Measurements from ENCODE around the gene VWA8. TPM values are rescaled to one million over a fixed set of nuclear protein-coding genes. Genes with fewer than 3 reads are reported as not detected.

The VWA8 gene
- total and polyA plus RNA-seq, 4 donors: 7.1 to 50.3 (median 12.4) TPM

- no peaks in the 10 kb centered on the region for H3K4me1 ChIP-seq (ENCODE audit: control insufficient read depth in 4 of 4, insufficient read depth in 4 of 4, low read length in 3 of 4)
- no peak overlapping the region for H3K27ac ChIP-seq (ENCODE audit: low read depth in 1 of 2, low read length in 2 of 2)
- TF ChIP-seq, protein P1, sequence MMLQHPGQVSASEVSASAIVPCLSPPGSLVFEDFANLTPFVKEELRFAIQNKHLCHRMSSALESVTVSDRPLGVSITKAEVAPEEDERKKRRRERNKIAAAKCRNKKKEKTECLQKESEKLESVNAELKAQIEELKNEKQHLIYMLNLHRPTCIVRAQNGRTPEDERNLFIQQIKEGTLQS (IDR thresholded peaks at IDR 0.05): no peak
- 78% methylated on average over 1 of the region's 1 CpG for WGBS
- DNase-seq (ENCODE audit: low spot score): no peak
- H3K9ac ChIP-seq (ENCODE audit: low read depth in 1 of 2, low read length in 2 of 2): no peak overlapping the region
- H3K9me3 ChIP-seq (ENCODE audit: control insufficient read depth in 4 of 4, low read length in 3 of 4): no peaks in the 10 kb centered on the region
- no peak overlapping the region for H3K4me3 ChIP-seq (ENCODE audit: low read depth in 1 of 3, low read length in 3 of 3)
- peaks cover 0 to 7% (median 2%) of the 10 kb centered on the region in 4 donors for H3K36me3 ChIP-seq (ENCODE audit: control insufficient read depth in 4 of 4, insufficient read depth in 3 of 4, low read depth in 1 of 4, low read length in 3 of 4)
- no peaks in the 10 kb centered on the region for H3K27me3 ChIP-seq (ENCODE audit: control insufficient read depth in 4 of 4, insufficient read depth in 4 of 4, low read length in 3 of 4)
These were observed 194.5 kb downstream of the VWA8 start for GRCh38 chr13:41766439-41766838.

DNA sequence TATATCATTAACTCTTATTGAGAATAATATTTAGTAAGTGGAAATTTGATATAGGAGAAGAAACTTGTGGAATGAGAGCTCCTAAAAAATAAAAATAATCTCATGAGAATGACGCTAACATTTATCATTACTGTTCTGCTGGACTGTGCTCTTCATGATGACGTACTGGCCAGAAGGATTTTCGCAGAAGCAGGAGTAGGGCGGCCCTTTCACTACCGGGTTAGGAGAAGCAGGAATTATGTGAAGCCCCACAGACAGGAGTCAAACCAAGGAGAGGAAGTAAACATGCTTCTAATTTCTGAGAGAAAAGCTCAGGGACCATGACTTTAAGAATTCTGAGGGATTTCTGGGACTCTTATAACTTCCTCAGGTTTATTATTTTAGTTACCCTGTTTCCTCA, 195.1 kb downstream of the VWA8 start:
- TF ChIP-seq, protein P1 (IDR thresholded peaks at IDR 0.05): no peak
- TF ChIP-seq SP1 (IDR thresholded peaks at IDR 0.05) (no peak), FOXA2 (IDR thresholded peaks at IDR 0.05) (no peak), REST (IDR thresholded peaks at IDR 0.05) (no peak), GABPA (IDR thresholded peaks at IDR 0.05 in 1 of 2, conservative IDR thresholded peaks at IDR 0.05 in 1 of 2) (no peak), HNF4G (IDR thresholded peaks at IDR 0.05) (no peak)
- TF ChIP-seq, protein P2, sequence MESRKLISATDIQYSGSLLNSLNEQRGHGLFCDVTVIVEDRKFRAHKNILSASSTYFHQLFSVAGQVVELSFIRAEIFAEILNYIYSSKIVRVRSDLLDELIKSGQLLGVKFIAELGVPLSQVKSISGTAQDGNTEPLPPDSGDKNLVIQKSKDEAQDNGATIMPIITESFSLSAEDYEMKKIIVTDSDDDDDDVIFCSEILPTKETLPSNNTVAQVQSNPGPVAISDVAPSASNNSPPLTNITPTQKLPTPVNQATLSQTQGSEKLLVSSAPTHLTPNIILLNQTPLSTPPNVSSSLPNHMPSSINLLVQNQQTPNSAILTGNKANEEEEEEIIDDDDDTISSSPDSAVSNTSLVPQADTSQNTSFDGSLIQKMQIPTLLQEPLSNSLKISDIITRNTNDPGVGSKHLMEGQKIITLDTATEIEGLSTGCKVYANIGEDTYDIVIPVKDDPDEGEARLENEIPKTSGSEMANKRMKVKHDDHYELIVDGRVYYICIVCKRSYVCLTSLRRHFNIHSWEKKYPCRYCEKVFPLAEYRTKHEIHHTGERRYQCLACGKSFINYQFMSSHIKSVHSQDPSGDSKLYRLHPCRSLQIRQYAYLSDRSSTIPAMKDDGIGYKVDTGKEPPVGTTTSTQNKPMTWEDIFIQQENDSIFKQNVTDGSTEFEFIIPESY (IDR thresholded peaks at IDR 0.05): no peak
- H3K27ac ChIP-seq (ENCODE audit: low read depth in 1 of 2, low read length in 2 of 2): no peak overlapping the region
- DNase-seq (ENCODE audit: low spot score): no peak

DNA sequence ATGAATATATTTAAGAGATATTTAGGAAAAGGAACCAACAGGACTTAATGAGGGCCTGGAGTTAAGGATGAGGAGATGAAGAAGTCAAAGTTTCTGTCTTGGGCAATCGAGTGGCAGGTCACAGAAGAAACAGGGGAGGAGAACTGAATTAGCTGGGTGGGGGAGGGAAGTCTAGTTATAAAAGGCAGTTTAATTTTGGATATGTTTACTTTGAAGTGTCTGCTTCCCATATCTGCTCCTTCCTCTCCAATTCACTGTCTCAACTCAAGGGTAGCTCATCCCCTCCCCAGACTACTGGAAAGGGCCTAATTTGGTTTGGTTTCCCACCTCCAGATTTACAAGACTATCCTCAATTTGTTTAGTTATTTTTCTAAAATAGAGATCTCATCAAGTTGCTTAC, 195.9 kb downstream of the VWA8 start:
- 85% methylated on average over 1 of the region's 1 CpG for WGBS

More for the DNA sequence above, 195.1 kb downstream of the VWA8 start:
- H3K4me3 ChIP-seq (ENCODE audit: low read depth in 1 of 3, low read length in 3 of 3): no peak overlapping the region
- H3K9ac ChIP-seq (ENCODE audit: low read depth in 1 of 2, low read length in 2 of 2): no peak overlapping the region
- H3K36me3 ChIP-seq (ENCODE audit: control insufficient read depth in 4 of 4, insufficient read depth in 3 of 4, low read depth in 1 of 4, low read length in 3 of 4): peaks cover 0 to 7% (median 4%) of the 10 kb centered on the region in 4 donors
- H3K27me3 ChIP-seq (ENCODE audit: control insufficient read depth in 4 of 4, insufficient read depth in 4 of 4, low read length in 3 of 4): no peaks in the 10 kb centered on the region
- H3K4me1 ChIP-seq (ENCODE audit: control insufficient read depth in 4 of 4, insufficient read depth in 4 of 4, low read length in 3 of 4): no peaks in the 10 kb centered on the region
- no peaks in the 10 kb centered on the region for H3K9me3 ChIP-seq (ENCODE audit: control insufficient read depth in 4 of 4, low read length in 3 of 4)
- 85% methylated on average over 5 of the region's 5 CpGs for WGBS

More for the DNA sequence above, 195.9 kb downstream of the VWA8 start:
- H3K27ac ChIP-seq (ENCODE audit: low read depth in 1 of 2, low read length in 2 of 2): no peak overlapping the region
- no peaks in the 10 kb centered on the region for H3K4me1 ChIP-seq (ENCODE audit: control insufficient read depth in 4 of 4, insufficient read depth in 4 of 4, low read length in 3 of 4)
- H3K9ac ChIP-seq (ENCODE audit: low read depth in 1 of 2, low read length in 2 of 2): no peak overlapping the region
- no peak overlapping the region for H3K4me3 ChIP-seq (ENCODE audit: low read depth in 1 of 3, low read length in 3 of 3)
- DNase-seq (ENCODE audit: low spot score): no peak
- no peaks in the 10 kb centered on the region for H3K9me3 ChIP-seq (ENCODE audit: control insufficient read depth in 4 of 4, low read length in 3 of 4)
- TF ChIP-seq, protein P3, sequence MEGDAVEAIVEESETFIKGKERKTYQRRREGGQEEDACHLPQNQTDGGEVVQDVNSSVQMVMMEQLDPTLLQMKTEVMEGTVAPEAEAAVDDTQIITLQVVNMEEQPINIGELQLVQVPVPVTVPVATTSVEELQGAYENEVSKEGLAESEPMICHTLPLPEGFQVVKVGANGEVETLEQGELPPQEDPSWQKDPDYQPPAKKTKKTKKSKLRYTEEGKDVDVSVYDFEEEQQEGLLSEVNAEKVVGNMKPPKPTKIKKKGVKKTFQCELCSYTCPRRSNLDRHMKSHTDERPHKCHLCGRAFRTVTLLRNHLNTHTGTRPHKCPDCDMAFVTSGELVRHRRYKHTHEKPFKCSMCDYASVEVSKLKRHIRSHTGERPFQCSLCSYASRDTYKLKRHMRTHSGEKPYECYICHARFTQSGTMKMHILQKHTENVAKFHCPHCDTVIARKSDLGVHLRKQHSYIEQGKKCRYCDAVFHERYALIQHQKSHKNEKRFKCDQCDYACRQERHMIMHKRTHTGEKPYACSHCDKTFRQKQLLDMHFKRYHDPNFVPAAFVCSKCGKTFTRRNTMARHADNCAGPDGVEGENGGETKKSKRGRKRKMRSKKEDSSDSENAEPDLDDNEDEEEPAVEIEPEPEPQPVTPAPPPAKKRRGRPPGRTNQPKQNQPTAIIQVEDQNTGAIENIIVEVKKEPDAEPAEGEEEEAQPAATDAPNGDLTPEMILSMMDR (IDR thresholded peaks at IDR 0.05; ENCODE audit: low read depth, low read length, missing input control): no peak
- TF ChIP-seq FOXA2 (IDR thresholded peaks at IDR 0.05) (no peak), HNF4A (conservative IDR thresholded peaks at IDR 0.05) (no peak), SP1 (IDR thresholded peaks at IDR 0.05) (no peak)
- no peaks in the 10 kb centered on the region for H3K27me3 ChIP-seq (ENCODE audit: control insufficient read depth in 4 of 4, insufficient read depth in 4 of 4, low read length in 3 of 4)
- peaks cover 0 to 8% (median 5%) of the 10 kb centered on the region in 4 donors for H3K36me3 ChIP-seq (ENCODE audit: control insufficient read depth in 4 of 4, insufficient read depth in 3 of 4, low read depth in 1 of 4, low read length in 3 of 4)
